Stimulated activated CD8-positive, alpha-beta memory T cell treated with anti-CD3 and anti-CD28 coated beads, Interleukin-7, amount 100 ng/mL, for 1 hour (primary cell): ENCODE results near the gene OGFOD2.
"Not testable (repeated sequence)": the region's sequence is repeated elsewhere in the genome, so short reads cannot be mapped to it uniquely, and the experiment has no call there.

Source experiments
- DNase-seq, 2 donors: peaks; one replicate each; pipeline ENCODE4 v3.0.0-alpha.2; 2020; ENCODE audit warnings: low read depth in 2 of 2

Gene OGFOD2

DNA sequence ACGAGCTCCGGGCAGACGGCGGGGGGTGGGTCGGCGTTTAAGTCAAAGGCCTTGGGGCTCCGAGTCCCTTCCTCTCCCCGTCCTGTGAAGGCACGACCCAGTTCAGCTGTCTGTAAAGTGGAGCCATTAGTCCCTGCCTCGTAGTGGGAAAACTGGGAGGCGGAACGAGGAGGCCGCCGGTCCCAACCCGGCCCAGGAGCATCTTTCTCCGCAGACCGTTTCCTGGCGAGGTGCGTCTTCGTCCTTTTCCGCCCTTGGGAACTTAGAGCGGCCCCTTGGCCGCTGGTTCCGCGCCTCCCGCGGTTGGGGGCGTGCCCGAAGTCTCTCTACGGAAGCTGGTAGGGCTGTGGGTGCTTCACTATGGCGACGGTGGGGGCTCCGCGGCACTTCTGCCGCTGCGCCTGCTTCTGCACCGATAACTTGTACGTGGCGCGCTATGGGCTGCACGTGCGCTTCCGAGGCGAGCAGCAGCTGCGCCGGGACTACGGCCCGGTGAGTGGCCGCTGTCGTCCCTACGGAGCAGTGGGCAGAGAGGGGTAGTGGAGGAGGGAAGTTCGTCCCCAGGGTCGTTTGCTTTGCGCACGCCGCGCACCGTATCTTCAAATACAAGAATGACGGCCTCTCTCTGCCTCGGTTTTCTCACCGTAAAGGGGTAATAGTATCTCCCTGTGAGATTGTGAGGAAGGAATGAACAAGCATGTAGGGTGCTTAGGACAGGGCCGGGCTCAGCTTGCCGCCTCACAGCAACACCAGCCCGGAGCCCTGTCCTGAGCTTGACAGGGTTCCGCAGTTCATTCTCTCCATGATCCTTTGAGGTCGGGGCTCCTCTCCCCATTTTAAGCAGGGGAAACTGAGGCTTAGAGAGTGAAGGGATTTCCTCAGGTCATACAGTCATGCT, at the start of gene OGFOD2:
Gene OGFOD2 (plus strand): TSS at position 353 of the 898 bp plus-strand sequence. CDS start 8 bp downstream, at position 361.
- DNase-seq = peak; percentile 84 to 86

DNA sequence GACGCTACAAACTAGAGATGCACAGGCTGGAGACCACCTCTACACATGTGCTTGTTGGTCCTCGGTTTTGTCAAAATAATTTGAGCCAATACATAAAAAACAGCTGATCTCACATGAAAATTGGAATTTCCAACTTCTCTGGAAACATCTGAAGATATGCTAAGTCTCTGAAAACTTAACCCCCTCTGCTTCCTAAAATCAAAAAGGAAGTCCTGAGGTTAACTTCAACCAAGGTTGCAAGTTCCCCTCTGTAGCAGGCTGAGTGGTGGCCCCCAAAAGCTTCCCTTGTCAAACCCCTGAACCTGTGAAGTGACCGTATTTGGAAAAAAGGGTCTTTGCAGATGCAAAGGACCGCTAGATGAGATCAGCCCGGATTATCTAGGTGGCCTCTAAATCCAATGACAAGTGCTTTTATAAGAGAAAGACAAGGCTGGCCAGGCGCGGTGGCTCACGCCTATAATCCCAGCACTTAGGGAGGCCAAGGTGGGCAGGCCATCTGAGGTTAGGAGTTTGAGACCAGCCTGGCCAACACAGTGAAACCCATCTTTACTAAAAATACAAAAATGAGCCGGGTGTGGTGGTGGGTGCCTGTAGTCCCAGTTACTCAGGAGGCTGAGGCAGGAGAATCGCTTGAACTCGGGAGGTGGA, 47.2 kb upstream of the OGFOD2 start:
- no peak for DNase-seq

DNA sequence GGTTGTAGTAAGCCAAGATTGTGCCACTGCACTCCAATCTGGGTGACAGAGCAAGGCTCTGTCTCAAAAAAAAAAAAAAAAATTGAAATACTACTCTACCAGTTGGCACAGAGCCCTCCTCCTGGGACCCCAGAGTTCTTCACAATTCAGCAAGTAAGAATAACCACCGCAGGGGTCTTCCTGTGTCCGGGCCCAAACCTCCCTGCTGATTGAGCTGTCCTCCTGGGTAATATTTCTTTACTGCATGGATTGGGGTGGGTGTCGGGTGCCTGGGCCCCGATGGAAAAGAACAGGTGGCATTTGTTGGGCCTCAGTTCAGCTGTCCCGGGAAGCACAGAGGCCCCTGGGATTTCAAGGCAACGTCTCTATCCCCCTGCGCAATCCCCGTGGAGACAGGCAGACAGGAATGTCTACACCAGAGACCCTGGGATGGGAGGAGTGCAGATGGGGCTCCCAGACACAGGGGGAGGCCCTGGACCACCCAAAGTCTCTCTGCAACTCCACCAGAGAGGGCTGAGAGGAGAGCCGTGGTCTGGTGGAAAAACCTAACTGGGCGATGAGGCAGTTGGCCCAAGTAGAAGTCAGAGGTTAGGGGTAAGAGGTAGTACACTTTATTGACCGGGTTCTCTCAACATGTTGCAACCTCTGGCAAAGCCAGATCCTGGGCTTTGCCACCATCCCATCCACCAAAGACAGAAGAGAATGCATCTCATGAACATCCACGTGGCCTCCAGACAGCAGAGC, 46.5 kb upstream of the OGFOD2 start:
- DNase-seq = no peak

DNA sequence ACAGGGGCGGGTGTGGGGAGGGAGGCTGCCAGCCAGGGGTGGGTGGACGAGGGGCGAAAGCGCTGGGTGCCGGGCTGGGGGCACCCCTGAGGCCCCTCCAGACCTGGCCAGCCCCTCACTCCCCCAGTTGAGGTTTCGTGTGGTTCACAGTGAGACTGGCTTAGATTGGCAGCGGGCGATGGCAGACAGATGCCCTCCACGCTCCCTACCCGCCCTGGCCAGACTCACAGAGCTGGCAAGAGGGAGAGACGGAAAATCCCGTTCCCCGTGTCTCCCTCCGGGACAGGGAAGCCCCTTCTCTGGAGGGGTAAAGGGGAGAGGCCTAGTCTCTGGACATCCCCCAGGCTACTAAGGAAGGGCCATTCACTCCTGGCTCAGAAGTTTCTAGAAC, 45.9 kb upstream of the OGFOD2 start:
- DNase-seq = no peak

DNA sequence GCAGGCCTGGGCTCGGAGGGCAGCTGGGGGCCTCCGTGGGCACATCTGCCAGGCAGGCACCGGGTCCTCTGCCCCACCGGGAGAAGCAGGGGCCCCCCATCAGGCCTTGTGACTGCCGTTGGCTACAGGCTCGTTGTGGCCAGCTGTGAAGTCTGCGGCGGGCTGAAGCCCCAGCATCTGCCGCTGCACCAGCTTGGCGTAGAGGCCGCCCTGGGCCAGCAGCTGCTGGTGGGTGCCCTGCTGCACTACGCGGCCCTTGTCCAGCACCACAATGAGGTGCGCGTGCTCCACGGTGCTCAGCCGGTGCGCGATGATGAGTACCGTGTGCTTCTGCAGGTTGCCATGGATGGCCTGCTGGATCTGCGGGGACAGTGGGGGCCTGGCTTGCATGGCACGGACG, 45.2 kb upstream of the OGFOD2 start:
- no peak for DNase-seq

DNA sequence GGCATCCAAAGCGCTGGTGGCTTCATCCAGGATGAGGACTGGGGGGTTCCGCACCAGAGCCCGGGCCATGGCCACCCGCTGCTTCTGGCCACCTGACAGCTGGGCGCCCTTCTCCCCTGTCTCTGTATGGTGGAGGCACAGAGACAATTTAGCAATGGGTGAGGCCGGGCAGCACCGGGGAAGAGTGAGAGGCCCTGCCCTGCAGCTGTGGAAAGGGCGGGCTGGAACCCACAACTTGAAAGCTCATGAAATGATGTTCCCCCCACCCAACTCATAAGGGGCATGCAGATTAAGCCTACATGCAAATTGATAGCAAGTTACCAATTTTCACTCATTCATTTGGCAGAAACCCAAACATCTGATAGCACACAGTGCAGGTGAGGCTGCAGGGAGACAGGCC, 42.8 kb upstream of the OGFOD2 start:
- no peak for DNase-seq

DNA sequence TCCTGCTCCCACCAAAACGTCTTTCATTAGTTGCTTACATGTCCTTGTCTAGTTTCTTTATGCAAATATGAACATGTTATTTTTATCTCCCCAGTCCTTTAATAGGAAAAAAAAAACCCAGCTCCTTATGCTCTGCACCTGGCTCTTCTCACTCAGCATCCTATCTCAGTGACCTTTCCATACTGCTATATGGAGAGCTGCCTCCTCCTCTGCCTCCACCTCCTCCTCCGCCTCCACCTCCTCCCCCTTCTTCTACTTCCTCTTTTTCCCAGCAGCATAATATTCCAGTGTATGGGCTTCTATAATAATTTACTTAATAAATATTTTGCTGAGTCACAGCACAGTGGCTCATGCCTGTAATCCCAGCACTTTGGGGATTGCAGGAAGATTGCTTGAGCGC, 40.3 kb upstream of the OGFOD2 start:
- no peak for DNase-seq

DNA sequence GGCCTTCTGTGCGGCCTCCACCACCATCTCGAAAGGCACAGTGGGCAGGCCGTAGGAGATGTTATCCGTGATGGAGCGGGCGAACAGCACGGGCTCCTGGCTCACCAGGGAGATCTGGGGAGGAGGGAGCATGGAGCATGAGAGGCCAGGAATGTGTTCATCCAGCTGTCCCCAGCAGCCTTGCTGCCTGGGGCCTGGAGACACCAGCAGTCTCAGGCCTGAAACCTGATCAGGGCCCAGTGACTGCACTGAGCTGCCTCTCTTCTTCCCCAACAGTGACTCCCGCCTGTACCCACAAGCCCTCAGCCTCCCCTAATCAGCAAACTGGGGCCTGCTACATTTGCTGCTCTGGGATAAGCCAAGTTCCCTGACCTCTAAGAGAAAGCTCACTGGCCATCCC, 39.7 kb upstream of the OGFOD2 start:
- DNase-seq = no peak

DNA sequence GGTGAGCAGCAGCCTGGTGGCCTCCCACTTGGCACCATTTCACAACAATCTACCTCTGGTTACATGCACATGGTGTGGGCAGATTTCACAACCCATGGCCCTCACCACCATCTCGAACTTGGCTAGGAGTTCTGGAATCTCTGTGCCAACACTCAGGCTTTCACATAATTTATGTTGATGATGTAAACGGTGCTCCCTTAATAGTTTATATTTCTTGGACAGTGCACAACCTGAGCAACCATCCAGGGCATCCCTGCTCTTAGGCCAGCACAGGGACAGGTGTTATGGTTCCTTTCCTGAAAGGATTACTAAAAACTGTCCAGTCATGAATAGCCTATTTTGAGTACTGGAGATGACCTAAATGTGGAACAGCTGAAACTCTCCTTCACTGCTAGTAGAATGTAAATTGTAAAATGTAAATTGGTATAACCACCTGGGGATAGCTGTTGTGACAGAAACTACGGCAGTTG, 37.4 kb upstream of the OGFOD2 start:
- no peak for DNase-seq

DNA sequence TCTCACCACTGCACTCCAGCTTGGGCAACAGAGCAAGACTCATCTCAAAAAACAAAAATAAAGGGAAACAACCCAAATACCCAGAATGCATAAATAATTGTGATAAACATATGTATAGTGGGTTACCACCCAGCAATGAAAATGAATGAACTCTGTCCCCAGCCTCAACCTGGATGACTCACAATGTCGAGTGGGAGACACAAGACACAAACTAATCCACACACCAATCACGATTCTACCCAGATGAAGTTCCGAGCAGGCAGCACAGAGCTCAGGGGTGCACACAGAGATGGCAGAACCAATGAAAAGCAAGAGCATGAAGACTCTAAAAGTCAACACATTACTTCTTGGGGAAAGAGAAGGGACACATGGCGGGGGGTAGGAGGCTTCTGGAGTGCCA, 35.9 kb upstream of the OGFOD2 start:
- DNase-seq = no peak

DNA sequence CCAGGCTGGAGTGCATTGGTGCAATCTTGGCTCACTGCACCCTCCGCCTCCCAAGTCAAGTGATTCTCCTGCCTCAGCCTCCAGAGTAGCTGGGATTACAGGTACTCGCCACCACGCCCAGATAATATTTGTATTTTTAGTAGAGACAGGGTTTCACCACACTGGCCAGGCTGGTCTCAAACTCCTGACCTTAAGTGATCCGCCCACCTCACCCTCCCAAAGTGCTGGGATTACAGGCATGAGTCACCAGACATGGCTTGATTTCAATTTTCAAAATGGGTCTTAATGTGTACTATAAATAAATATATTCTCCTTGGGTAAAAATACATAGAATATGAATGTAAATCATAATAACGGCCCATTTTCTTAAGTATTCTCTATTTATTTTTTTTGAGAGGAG, 33.7 kb upstream of the OGFOD2 start:
- DNase-seq = not testable (repeated sequence)

DNA sequence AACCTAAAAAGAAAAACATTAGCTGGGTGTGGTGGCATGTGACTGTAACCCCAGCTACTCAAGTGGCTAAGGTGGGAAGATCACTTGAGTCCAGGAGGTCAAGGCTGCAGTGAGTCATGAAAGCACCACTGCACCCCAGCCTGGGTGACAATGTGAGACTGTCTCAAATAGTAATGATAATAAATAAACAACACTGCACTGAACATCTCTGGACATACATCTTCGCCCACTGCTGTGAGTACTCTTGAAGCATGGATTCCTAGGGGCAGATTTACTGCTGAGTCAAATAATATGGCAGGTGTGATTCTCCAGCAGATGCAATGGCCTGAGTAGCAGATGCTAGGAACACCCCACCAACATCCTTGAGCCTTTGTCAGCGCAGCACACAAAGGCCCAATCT, 32.4 kb upstream of the OGFOD2 start:
- no peak for DNase-seq

DNA sequence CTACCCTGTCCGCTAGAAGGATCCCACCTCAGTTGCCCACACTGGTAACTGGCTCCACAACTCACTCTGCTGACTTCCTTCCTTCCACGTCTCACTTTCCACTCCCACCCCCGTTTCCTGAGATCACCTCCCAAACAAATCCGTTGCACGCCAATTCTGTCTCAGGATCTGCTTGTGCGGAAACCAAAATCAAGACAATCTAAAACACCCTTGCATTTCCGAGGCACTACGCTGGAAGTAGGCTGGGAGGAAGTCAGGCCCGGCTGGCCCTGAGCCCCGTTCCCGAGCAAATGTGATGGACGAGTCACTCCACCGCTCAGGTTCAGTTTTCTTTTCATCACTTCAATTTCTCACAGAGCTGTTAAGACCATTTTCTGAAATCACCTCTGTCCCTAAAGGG, 31.8 kb upstream of the OGFOD2 start:
- DNase-seq = no peak

DNA sequence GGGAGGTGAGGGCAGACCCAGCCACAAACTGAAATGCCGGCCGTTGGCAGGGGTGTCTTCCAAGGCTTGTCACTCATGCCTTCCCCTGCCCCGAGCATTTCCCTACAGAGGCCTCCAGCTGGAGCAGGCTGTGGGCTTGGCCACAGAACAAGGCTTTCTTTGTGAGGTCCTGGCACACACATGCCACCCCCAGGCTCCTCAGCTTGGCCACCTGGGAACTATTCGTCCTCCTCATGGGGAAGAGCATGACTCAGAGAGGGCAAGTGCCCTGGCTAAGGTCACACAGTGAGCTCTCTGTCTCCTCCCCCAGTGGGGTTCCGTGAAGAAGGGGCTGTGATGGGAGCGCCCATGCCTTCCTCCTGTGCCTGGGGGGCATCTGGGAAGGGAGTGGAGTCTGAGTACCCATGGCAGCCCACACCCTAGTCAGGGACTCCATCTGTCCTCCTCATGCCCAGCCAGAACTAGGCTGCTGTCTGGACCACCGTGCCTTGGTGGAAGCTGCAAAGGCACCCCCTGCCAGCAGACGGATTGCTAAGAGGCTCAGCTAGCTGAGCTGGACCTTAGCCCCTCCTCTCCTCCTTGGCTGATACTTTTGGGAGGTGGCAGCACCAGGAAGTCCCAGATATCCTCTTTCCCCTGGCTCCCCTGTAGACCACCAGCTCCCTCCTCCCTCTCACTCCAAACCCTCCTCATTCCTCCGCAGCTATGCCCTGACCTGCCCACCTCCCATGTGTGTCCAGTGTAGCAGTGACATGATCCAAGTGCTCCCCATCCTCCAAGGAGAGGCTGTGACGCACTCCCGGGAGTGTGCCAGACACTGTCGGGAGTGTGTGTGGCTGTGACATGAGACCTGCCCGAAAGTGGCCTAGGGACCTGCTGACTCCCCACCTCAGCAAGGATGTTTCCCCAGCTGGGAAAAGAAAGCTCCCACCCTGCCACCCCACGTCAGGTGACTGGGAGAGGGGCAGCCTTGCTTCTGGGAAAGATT, 30.1 kb upstream of the OGFOD2 start:
- DNase-seq = no peak

DNA sequence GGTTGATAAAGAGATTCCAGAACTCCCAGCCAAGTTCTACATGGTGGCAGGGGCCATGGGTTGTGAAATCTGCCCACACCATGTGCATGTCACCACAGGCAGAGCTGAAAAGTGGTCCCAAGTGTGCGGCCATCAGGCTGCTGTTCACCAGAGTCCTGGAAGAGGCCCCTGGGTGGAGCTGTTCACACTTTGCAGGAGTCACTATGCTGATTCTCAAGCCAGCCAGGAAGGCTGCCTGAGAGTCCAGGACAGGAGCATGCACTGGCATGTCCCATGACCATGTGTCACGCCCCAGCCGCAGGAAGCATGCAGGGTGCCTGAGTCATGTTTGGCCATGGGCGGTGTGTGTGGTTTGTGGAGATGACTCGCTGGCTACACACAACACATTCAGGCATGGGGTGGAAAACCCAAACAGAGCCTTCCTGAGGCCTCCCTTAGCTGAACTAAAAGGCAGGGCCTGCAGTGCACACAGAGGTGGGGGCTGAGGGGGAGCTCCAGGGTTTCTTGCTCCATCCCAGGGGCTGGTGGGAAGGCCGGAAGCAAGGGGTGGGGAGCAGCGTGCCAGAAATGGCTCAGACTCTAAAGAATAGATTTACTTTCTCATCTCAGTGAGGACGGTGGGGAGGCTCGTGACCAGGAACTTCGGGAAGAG, 28.2 kb upstream of the OGFOD2 start:
- DNase-seq = peak; percentile 48 to 60

DNA sequence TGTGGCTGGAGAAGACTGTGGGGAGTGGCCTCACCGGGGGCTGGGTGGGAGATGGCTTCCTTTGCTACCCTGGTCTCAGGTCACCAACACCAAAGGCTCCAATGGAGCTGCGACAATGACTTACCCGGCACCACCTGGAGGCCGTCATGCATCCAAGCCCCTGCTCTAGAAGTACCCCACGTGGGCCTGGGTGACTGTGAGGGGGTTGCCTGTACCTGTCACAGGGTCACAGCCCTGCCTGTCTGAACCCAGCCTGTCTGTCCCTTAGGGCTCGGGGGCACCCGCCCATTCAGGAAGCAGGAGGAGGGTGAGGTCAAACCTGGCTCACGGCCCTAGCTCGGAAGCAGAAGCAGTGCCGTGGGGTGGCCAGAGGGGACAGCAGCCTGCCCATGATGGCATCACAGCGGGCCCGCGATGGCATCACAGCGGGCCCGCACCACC, 27.7 kb upstream of the OGFOD2 start:
- no peak for DNase-seq

DNA sequence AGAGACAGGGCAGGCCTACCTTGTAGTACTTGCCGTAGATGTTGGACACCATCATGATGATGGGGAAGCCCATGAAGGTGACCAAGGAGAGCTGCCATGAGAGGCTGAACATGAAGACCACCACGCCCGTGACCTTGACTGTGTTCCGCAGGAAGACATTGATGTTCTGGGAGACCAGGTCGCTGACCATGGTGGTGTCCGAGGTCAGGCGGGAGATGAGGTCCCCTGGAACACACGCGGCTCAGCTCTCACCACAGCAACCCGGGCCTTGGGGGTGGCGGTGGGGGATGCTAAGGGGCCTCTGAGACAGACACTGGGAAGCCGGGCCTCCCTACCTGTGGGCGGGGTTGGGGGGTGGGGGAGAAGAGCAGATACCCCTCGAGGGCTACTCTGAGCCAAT, 26.4 kb upstream of the OGFOD2 start:
- no peak for DNase-seq

DNA sequence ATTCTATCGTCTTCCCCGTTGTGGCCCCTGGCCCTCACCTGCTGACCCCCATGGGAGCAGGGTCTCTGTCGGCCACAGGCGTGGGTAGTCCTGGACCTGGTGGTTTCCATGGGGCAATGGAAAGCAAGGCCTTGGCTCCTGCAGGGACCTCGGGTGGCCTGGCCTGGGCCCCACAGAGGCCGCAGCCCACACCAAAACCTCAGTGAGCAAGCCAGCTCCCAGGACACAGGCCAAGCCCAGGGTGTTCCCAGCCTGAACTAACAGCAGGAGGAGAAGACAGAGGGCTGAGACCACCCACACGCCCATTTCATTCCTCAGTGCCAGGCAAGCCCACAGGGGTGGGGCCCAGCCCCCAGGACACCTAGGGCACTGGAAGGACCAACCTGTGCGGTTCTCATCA, 25.6 kb upstream of the OGFOD2 start:
- DNase-seq = no peak

DNA sequence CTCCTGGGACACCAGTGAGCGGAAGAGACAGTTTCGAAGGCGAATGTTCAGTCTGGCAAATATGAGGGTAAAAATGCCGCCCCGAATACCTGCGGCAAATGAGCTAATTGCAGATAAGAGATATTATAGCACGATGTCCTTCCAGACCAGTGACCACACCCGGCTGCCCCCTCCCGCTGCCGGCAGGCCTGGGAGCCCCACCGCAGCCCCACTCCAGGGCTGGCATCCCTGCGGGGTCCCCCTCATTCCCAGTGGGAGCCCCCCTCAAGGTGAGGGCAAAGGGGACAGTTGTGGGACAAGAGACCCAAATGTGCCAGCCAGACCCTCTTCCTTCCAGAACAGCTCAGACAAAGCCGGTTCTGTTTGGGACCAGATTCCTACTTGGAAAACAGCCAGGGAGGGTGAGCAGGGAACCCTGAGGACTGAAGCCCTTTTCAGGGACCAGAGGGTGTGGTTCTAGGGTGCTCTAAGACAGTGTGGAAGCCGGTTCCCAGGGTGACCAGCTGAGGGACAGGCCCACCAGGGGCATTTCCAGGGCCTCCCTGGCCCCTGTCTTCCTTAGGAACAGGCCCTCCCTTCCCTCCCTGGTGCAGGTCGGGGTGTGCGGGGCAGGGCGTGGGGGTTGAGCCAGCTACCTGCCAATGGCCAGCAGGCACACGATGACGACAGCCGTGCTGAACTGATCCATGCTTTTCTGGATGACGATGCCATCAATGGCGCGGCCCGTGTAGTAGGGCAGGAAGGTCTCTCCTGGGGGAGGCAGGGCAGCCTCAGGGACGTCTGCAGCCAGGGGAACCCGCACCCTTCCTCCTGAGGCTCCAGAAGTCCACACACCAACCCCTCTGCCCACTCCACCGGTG, 25.0 kb upstream of the OGFOD2 start:
- no peak for DNase-seq

DNA sequence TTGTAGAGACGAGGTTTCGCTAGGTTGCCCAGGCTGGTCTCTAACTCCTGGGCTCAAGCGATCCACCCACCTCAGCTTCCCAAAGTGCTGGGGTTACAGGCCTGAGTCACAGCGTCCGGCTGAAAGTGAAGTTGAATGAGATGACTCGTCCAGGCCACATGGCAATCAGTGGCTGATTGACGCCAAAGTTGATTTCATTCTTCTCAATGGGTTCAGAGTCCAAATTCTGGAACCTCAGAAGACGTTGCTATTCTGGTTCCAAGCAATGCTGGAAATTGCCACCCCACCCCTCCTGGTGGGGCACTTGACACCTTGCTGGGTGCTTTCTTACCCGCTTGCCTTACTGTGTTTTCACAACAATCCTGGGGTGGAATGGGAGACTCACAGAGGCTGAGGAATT, 23.6 kb upstream of the OGFOD2 start:
- DNase-seq = no peak
